Upper lobe of left lung (tissue), 4 donors: ENCODE results near the gene ADGRL3.

Source experiments
- CTCF ChIP-seq, 6 experiments: fragments of 450-650 bp in 4 of 6; fragments of 200-600 bp in 2 of 6; sonication (generic) in 2 of 6; IDR thresholded peaks; one replicate each; pipeline ENCODE4 v1.5.1; 2016 to 2019; ENCODE audit warnings: antibody characterized with exemption in 6 of 6
- POLR2A ChIP-seq, 4 donors: fragments of 450-650 bp; IDR thresholded peaks; one replicate each; pipeline ENCODE4 v1.5.1; 2016 to 2017; ENCODE audit warnings: antibody characterized with exemption in 4 of 4, mild to moderate bottlenecking in 2 of 4
- POLR2AphosphoS5 ChIP-seq, 2 donors: sonication (generic); formaldehyde crosslinking; IDR thresholded peaks; one replicate each; pipeline ENCODE4 v1.5.1; 2017; ENCODE audit warnings: antibody characterized with exemption in 2 of 2

GRCh38 chr4:61212788-61213187 is 12.7 kb downstream of the ADGRL3 start:
- no peak for TF ChIP-seq CTCF (IDR thresholded peaks at IDR 0.05)
- TF ChIP-seq POLR2A (IDR thresholded peaks at IDR 0.05), result no peak
- TF ChIP-seq POLR2AphosphoS5 (IDR thresholded peaks at IDR 0.05), result no peak
